Ascending aorta (tissue), 2 donors: ENCODE results near the gene OTX1. TPM values are rescaled to one million over a fixed set of nuclear protein-coding genes. Genes with fewer than 3 reads are reported as not detected.

Source experiments
- DNase-seq, 2 donors: peaks; one replicate each; pipeline ENCODE4 v3.0.0-alpha.2; 2019; ENCODE audit warnings: low spot score in 2 of 2
- H3K27ac ChIP-seq, 2 donors: fragments of 200-600 bp; sonication (generic); one replicate each; pipeline ENCODE4 v1.5.1; 2016 to 2017; ENCODE audit warnings: mild to moderate bottlenecking in 1 of 2
- H3K27me3 ChIP-seq: fragments of 200-600 bp; sonication (generic); one replicate; pipeline ENCODE4 v1.5.1; 2017
- H3K36me3 ChIP-seq, 2 donors: fragments of 200-600 bp; sonication (generic); one replicate each; pipeline ENCODE4 v1.5.1; 2016
- H3K4me1 ChIP-seq, 2 donors: fragments of 200-600 bp; sonication (generic); one replicate each; pipeline ENCODE4 v1.5.1; 2016 to 2017; ENCODE audit warnings: mild to moderate bottlenecking in 1 of 2
- H3K4me3 ChIP-seq, 2 donors: fragments of 200-600 bp; sonication (generic); one replicate each; pipeline ENCODE4 v1.5.1; 2016 to 2017; ENCODE audit warnings: mild to moderate bottlenecking in 1 of 2
- H3K9me3 ChIP-seq, 2 donors: fragments of 200-600 bp; sonication (generic); one replicate each; pipeline ENCODE4 v1.5.1; 2016
- intact Hi-C: fragments of 100-400 bp; cut with DNase I; formaldehyde crosslinking; loops from one replicate; pipeline ENCODE4 v1.15.1; 2023
- total RNA-seq: library from RNA; depleted of rRNA; stranded (reverse); fragments of >200 nt; gene quantifications from one replicate; pipeline ENCODE4 v1.1.0, GENCODE V29; 2016
- TF ChIP-seq, protein P1 (sequence below), 3 experiments: fragments of 200-600 bp in 2 of 3; fragments of 450-650 bp in 1 of 3; sonication (generic) in 2 of 3; IDR thresholded peaks; one replicate each; pipeline ENCODE4 v1.5.1; 2016 to 2019; ENCODE audit warnings: antibody characterized with exemption in 3 of 3, mild to moderate bottlenecking in 1 of 3, moderate library complexity in 1 of 3

Gene OTX1
- total RNA-seq, 1 donor from 2014 or later: not detected

- intact Hi-C loops: no loop called here
- TF ChIP-seq, protein P1, sequence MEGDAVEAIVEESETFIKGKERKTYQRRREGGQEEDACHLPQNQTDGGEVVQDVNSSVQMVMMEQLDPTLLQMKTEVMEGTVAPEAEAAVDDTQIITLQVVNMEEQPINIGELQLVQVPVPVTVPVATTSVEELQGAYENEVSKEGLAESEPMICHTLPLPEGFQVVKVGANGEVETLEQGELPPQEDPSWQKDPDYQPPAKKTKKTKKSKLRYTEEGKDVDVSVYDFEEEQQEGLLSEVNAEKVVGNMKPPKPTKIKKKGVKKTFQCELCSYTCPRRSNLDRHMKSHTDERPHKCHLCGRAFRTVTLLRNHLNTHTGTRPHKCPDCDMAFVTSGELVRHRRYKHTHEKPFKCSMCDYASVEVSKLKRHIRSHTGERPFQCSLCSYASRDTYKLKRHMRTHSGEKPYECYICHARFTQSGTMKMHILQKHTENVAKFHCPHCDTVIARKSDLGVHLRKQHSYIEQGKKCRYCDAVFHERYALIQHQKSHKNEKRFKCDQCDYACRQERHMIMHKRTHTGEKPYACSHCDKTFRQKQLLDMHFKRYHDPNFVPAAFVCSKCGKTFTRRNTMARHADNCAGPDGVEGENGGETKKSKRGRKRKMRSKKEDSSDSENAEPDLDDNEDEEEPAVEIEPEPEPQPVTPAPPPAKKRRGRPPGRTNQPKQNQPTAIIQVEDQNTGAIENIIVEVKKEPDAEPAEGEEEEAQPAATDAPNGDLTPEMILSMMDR (IDR thresholded peaks at IDR 0.05): no peak
- no peaks in the 10 kb centered on the region for H3K9me3 ChIP-seq
- H3K36me3 ChIP-seq: no peaks in the 10 kb centered on the region
- H3K27me3 ChIP-seq: no peaks in the 10 kb centered on the region
- DNase-seq: no peak
- H3K4me3 ChIP-seq: no peak overlapping the region
- no peak overlapping the region for H3K27ac ChIP-seq
- no peaks in the 10 kb centered on the region for H3K4me1 ChIP-seq
Measured at GRCh38 chr2:63038034-63038433, 12.6 kb upstream of the OTX1 start.

GRCh38 chr2:63040586-63040985 lies 10.0 kb upstream of the OTX1 start:
- no peak overlapping the region for H3K27ac ChIP-seq
- TF ChIP-seq, protein P1 (IDR thresholded peaks at IDR 0.05): no peak
- peaks cover 0 to 10% of the 10 kb centered on the region in 2 donors for H3K36me3 ChIP-seq
- H3K4me1 ChIP-seq: no peaks in the 10 kb centered on the region
- H3K27me3 ChIP-seq: no peaks in the 10 kb centered on the region
- intact Hi-C loops: no loop called here
- no peak for DNase-seq
- H3K9me3 ChIP-seq: no peaks in the 10 kb centered on the region
- no peak overlapping the region for H3K4me3 ChIP-seq

DNA sequence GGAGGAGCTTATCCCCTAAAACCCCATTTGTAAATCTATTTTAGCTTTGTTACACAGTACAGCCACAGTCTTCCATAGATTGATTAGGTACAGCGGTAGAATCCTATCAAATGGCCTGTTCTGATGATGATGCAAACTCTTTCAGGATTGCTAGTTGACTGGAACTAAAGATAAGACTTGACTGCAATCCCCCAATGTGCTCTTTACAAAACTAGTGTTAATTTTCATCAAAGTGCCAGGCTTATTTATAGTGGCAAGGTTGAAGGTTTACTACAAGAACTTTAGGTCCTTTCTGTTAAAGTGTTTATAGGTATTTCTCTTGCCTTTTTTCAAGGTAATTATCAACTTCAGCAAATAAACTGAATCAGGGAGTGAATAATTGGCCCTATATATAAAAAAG lies 9.0 kb upstream of the OTX1 start:
- Histone ChIP-seq H3K27me3 (no peaks in the 10 kb centered on the region), H3K36me3 (peaks cover 0 to 10% of the 10 kb centered on the region in 2 donors), H3K4me3 (no peak overlapping the region), H3K9me3 (no peaks in the 10 kb centered on the region), H3K27ac (no peak overlapping the region), H3K4me1 (no peaks in the 10 kb centered on the region)
- DNase-seq: no peak
- TF ChIP-seq, protein P1 (IDR thresholded peaks at IDR 0.05): no peak
- intact Hi-C loops: no loop called here

- H3K4me3 ChIP-seq: no peak overlapping the region
- H3K9me3 ChIP-seq: no peaks in the 10 kb centered on the region
- H3K36me3 ChIP-seq: peaks cover 0 to 10% of the 10 kb centered on the region in 2 donors
- peaks cover 7 to 13% of the 10 kb centered on the region in 2 donors for H3K4me1 ChIP-seq
- TF ChIP-seq, protein P1 (IDR thresholded peaks at IDR 0.05): no peak
- intact Hi-C loops: no loop called here
- H3K27ac ChIP-seq: no peak overlapping the region
- no peak for DNase-seq
- peaks cover 22% of the 10 kb centered on the region for H3K27me3 ChIP-seq
Measured at GRCh38 chr2:63044362-63045327, 6.0 kb upstream of the OTX1 start.

- Histone ChIP-seq H3K4me3 (no peak overlapping the region), H3K4me1 (peaks cover 7 to 26% of the 10 kb centered on the region in 2 donors), H3K27ac (no peak overlapping the region), H3K27me3 (peaks cover 25% of the 10 kb centered on the region), H3K36me3 (peaks cover 0 to 10% of the 10 kb centered on the region in 2 donors), H3K9me3 (no peaks in the 10 kb centered on the region)
- intact Hi-C loops: no loop called here
- TF ChIP-seq, protein P1 (IDR thresholded peaks at IDR 0.05): no peak
- no peak for DNase-seq
Measured at GRCh38 chr2:63046552-63046951, 4.1 kb upstream of the OTX1 start.
